SK-N-SH treated with all-trans-retinoic acid at 6 μM for 48 hours (cell line): ENCODE results near the gene TMEM131.

Experiments used
- ATAC-seq: fragments of 200-7000 bp; cut with Tn5 transposase; 3 replicates; pipeline ENCODE4 v1.9.1; 2020; ENCODE audit warnings: mild to moderate bottlenecking, moderate library complexity
- ARNTL ChIP-seq: fragments of 450-650 bp; formaldehyde crosslinking; IDR thresholded peaks from 2 replicates; pipeline ENCODE4 v1.5.0; 2020; ENCODE audit warnings: low read depth, mild to moderate bottlenecking, moderate library complexity, borderline replicate concordance
- BACH2 ChIP-seq: fragments of 250-450 bp; sonication (Bioruptor Pico); IDR thresholded peaks from 2 replicates; pipeline ENCODE4 v1.9.0; 2021; ENCODE audit warnings: mild to moderate bottlenecking, borderline replicate concordance
- CREB5 ChIP-seq: fragments of 250-450 bp; sonication (Bioruptor Pico); IDR thresholded peaks from 2 replicates; pipeline ENCODE4 v1.5.1; 2020; ENCODE audit warnings: low read depth, mild to moderate bottlenecking, moderate library complexity
- CSDC2 ChIP-seq: fragments of 250-450 bp; sonication (Bioruptor Pico); IDR thresholded peaks from 2 replicates; pipeline ENCODE4 v1.5.0; 2020; ENCODE audit warnings: mild to moderate bottlenecking, moderate library complexity
- CSRNP3 ChIP-seq: fragments of 250-450 bp; sonication (Bioruptor Pico); IDR thresholded peaks from 2 replicates; pipeline ENCODE4 v1.5.1; 2021; ENCODE audit warnings: mild to moderate bottlenecking, moderate library complexity
- ESRRG ChIP-seq: fragments of 250-450 bp; sonication (Bioruptor Pico); IDR thresholded peaks from 2 replicates; pipeline ENCODE4 v1.6.1; 2021; ENCODE audit warnings: mild to moderate bottlenecking
- GLIS3 ChIP-seq: fragments of 250-450 bp; sonication (Bioruptor Pico); IDR thresholded peaks from 2 replicates; pipeline ENCODE4 v1.5.0; 2020; ENCODE audit warnings: mild to moderate bottlenecking, moderate library complexity
- ISL1 ChIP-seq: fragments of 250-450 bp; sonication (Bioruptor Pico); IDR thresholded peaks from 2 replicates; pipeline ENCODE4 v2.1.2; 2022; ENCODE audit warnings: mild to moderate bottlenecking, moderate library complexity
- OSR1 ChIP-seq: fragments of 250-450 bp; sonication (Bioruptor Pico); IDR thresholded peaks from 2 replicates; pipeline ENCODE4 v1.8.0; 2022; ENCODE audit warnings: moderate library complexity, mild to moderate bottlenecking, inconsistent platforms
- PATZ1 ChIP-seq: fragments of 250-450 bp; sonication (Bioruptor Pico); IDR thresholded peaks from 2 replicates; pipeline ENCODE4 v1.8.0; 2020; ENCODE audit warnings: mild to moderate bottlenecking, moderate library complexity, borderline replicate concordance
- POU6F1 ChIP-seq: fragments of 250-450 bp; sonication (Bioruptor Pico); IDR thresholded peaks from 2 replicates; pipeline ENCODE4 v1.8.0; 2021; ENCODE audit warnings: low read depth, mild to moderate bottlenecking, moderate library complexity, borderline replicate concordance
- PPARA ChIP-seq: fragments of 250-450 bp; sonication (Bioruptor Pico); IDR thresholded peaks from 2 replicates; pipeline ENCODE4 v1.5.0; 2020; ENCODE audit warnings: mild to moderate bottlenecking, borderline replicate concordance
- RARB ChIP-seq: fragments of 250-450 bp; sonication (Bioruptor Pico); IDR thresholded peaks from 2 replicates; pipeline ENCODE4 v1.8.0; 2021; ENCODE audit warnings: mild to moderate bottlenecking, moderate library complexity
- SNAI2 ChIP-seq: fragments of 250-450 bp; sonication (Bioruptor Pico); IDR thresholded peaks from 2 replicates; pipeline ENCODE4 v1.5.0; 2020; ENCODE audit warnings: mild to moderate bottlenecking, moderate library complexity
- TCF4 ChIP-seq: fragments of 250-450 bp; sonication (Bioruptor Pico); IDR thresholded peaks from 2 replicates; pipeline ENCODE4 v1.8.0; 2021; ENCODE audit warnings: mild to moderate bottlenecking, moderate library complexity, borderline replicate concordance
- TOX ChIP-seq: fragments of 250-450 bp; sonication (Bioruptor Pico); IDR thresholded peaks from 2 replicates; pipeline ENCODE4 v1.8.0; 2021; ENCODE audit warnings: mild to moderate bottlenecking, moderate library complexity, borderline replicate concordance
- TSHZ2 ChIP-seq: fragments of 250-450 bp; sonication (Bioruptor Pico); IDR thresholded peaks from 2 replicates; pipeline ENCODE4 v1.5.0; 2020; ENCODE audit warnings: mild to moderate bottlenecking, moderate library complexity
- ZC3H10 ChIP-seq: fragments of 250-450 bp; sonication (Bioruptor Pico); IDR thresholded peaks from 2 replicates; pipeline ENCODE4 v1.5.1; 2021; ENCODE audit warnings: mild to moderate bottlenecking, moderate library complexity
- ZFP3 ChIP-seq: fragments of 250-450 bp; sonication (Bioruptor Pico); IDR thresholded peaks from 2 replicates; pipeline ENCODE4 v1.5.0; 2020; ENCODE audit warnings: mild to moderate bottlenecking, moderate library complexity
- ZFP30 ChIP-seq: fragments of 450-650 bp; formaldehyde crosslinking; IDR thresholded peaks from 2 replicates; pipeline ENCODE4 v1.5.0; 2022; ENCODE audit warnings: mild to moderate bottlenecking, moderate library complexity
- ZNF565 ChIP-seq: fragments of 450-650 bp; formaldehyde crosslinking; conservative IDR thresholded peaks from 2 replicates; pipeline ENCODE4 v1.5.0; 2020; ENCODE audit warnings: low read depth, mild to moderate bottlenecking, moderate library complexity
- ZNF70 ChIP-seq: fragments of 450-650 bp; formaldehyde crosslinking; IDR thresholded peaks from 2 replicates; pipeline ENCODE4 v1.5.0; 2020; ENCODE audit warnings: mild to moderate bottlenecking, moderate library complexity
- ZNF8 ChIP-seq: fragments of 450-650 bp; formaldehyde crosslinking; IDR thresholded peaks from 2 replicates; pipeline ENCODE4 v1.5.0; 2020; ENCODE audit warnings: mild to moderate bottlenecking, moderate library complexity

The TMEM131 gene

GRCh38 chr2:97952357-97952756, 43.4 kb downstream of the TMEM131 start:
- TF ChIP-seq CSDC2 (CRISPR knock-in tag) = no peak
- TF ChIP-seq TCF4 (CRISPR knock-in tag) = no peak
- no peak for TF ChIP-seq ARNTL (CRISPR knock-in tag)
- TF ChIP-seq PATZ1 (CRISPR knock-in tag) = no peak
- TF ChIP-seq TSHZ2 (CRISPR knock-in tag) = no peak
- TF ChIP-seq OSR1 (CRISPR knock-in tag) = no peak
- no peak for TF ChIP-seq SNAI2 (CRISPR knock-in tag)
- no peak for TF ChIP-seq PPARA
- no peak for TF ChIP-seq GLIS3
- TF ChIP-seq CSRNP3 = no peak
- TF ChIP-seq ZNF565 (CRISPR knock-in tag) = no peak
- no peak for TF ChIP-seq POU6F1 (CRISPR knock-in tag)
- TF ChIP-seq ZNF70 (CRISPR knock-in tag) = no peak
- TF ChIP-seq CREB5 (CRISPR knock-in tag) = no peak
- TF ChIP-seq ZC3H10 (CRISPR knock-in tag) = no peak
- TF ChIP-seq BACH2 = no peak
- TF ChIP-seq ESRRG (CRISPR knock-in tag) = no peak
- TF ChIP-seq ZFP3 (CRISPR knock-in tag) = no peak
- no peak for TF ChIP-seq ISL1 (CRISPR knock-in tag)
- ATAC-seq = no peak

GRCh38 chr2:97951155-97951680, 44.5 kb downstream of the TMEM131 start:
- TF ChIP-seq SNAI2 (CRISPR knock-in tag) (no peak), ZNF8 (CRISPR knock-in tag) (no peak), ZFP30 (CRISPR knock-in tag) (no peak), GLIS3 (no peak), ZFP3 (CRISPR knock-in tag) (no peak), TOX (no peak), PPARA (no peak), ESRRG (CRISPR knock-in tag) (no peak), OSR1 (CRISPR knock-in tag) (no peak), RARB (CRISPR knock-in tag) (no peak), TCF4 (CRISPR knock-in tag) (no peak), PATZ1 (CRISPR knock-in tag) (no peak), CSDC2 (CRISPR knock-in tag) (no peak), POU6F1 (CRISPR knock-in tag) (no peak), ZNF70 (CRISPR knock-in tag) (no peak), ISL1 (CRISPR knock-in tag) (no peak), ARNTL (CRISPR knock-in tag) (no peak), CREB5 (CRISPR knock-in tag) (no peak)
- ATAC-seq = peak; percentile 56
